HCT116 (cell line): ENCODE measurements around the gene RXRA. TPM values are rescaled to one million over a fixed set of nuclear protein-coding genes. Genes with fewer than 3 reads are reported as not detected.

ENCODE experiments used
- ATAC-seq: fragments of 200-7000 bp; cut with Tn5 transposase; 2 replicates; pipeline ENCODE4 v1.9.1; 2020; ENCODE audit warnings: mild to moderate bottlenecking, moderate library complexity
- BruUV-seq: library from RNA; stranded (reverse); fragments of 400-500 nt; replicated peaks from 2 replicates; lab custom pipeline; 2021; lab: Mats Ljungman, UMichigan
- CTCF ChIA-PET: fragments of 300-600 bp; sonication (Branson Sonifier 250); formaldehyde crosslinking; loops from one replicate; lab custom pipeline; 2021; ENCODE audit warnings: antibody characterized with exemption; lab: Charles Lee
- POLR2A ChIA-PET: fragments of 300-600, 350-600 bp; sonication (Branson Sonifier 250); formaldehyde crosslinking; loops from one replicate; lab custom pipeline; 2021; ENCODE audit warnings: antibody characterized with exemption; lab: Charles Lee
- RAD21 ChIA-PET, 2 experiments: fragments of 300-600 bp; sonication (Branson Sonifier 250); formaldehyde crosslinking; loops; one replicate each; lab custom pipeline; 2023; ENCODE audit warnings: low total read pairs in 2 of 2; ENCODE audit not compliant: uncharacterized antibody in 2 of 2, unreplicated experiment in 2 of 2, low non-redundant PET in 1 of 2; lab: Charles Lee
- DNase-seq: peaks from one replicate; pipeline ENCODE4 v3.0.0-alpha.2; 2010; ENCODE audit warnings: low read depth, low spot score
- H2AFZ ChIP-seq: fragments of 200-600 bp; shearing (Covaris generic), sonication (generic); 2 replicates; pipeline ENCODE4 v1.6.1; 2017; ENCODE audit warnings: low read depth, mixed run types, mixed read lengths, antibody characterized with exemption, low read length; ENCODE audit not compliant: poor library complexity, severe bottlenecking
- H3K27ac ChIP-seq: 2 replicates; pipeline ENCODE4 v1.5.1; 2012; ENCODE audit warnings: low read depth, low read length
- H3K27me3 ChIP-seq: fragments of 200-600 bp; sonication (generic); 2 replicates; pipeline ENCODE4 v1.6.1; 2016; ENCODE audit warnings: mixed run types, low read length, mixed read lengths; ENCODE audit not compliant: insufficient read depth
- H3K36me3 ChIP-seq, 2 experiments: fragments of 200-500 bp in 1 of 2; fragments of 200-600 bp in 1 of 2; sonication (Bioruptor generic) in 1 of 2; sonication (generic) in 1 of 2; 2 replicates each; pipeline versions ENCODE4 v1.5.1 to v1.6.1; 2014 to 2016; ENCODE audit warnings: low read length in 2 of 2, inconsistent platforms in 1 of 2, mixed read lengths in 1 of 2, mixed run types in 1 of 2; ENCODE audit not compliant: insufficient read depth in 2 of 2, control insufficient read depth in 1 of 2
- H3K4me1 ChIP-seq, 2 experiments: fragments of 200-600 bp in 1 of 2; sonication (generic) in 1 of 2; 2 replicates each; pipeline versions ENCODE4 v1.5.1 to v1.6.1; 2012 to 2017; ENCODE audit warnings: low read length in 2 of 2, inconsistent platforms in 1 of 2, mild to moderate bottlenecking in 1 of 2, mixed read lengths in 1 of 2, mixed run types in 1 of 2, moderate library complexity in 1 of 2; ENCODE audit not compliant: insufficient read depth in 2 of 2, control insufficient read depth in 1 of 2
- H3K4me2 ChIP-seq: fragments of 200-600 bp; sonication (generic); 2 replicates; pipeline ENCODE4 v1.6.1; 2017; ENCODE audit warnings: mixed run types, low read length, mixed read lengths
- H3K4me3 ChIP-seq, 2 experiments: fragments of 200-600 bp in 1 of 2; sonication (generic) in 1 of 2; replicated peaks in 1 of 2; 2 replicates each; pipeline ENCODE4 v1.5.1; 2011 to 2016; ENCODE audit warnings: low read length in 2 of 2, control low read depth in 1 of 2, low read depth in 1 of 2, mild to moderate bottlenecking in 1 of 2, mixed read lengths in 1 of 2, mixed run types in 1 of 2
- H3K79me2 ChIP-seq: fragments of 200-600 bp; sonication (generic); 2 replicates; pipeline ENCODE4 v1.6.1; 2017; ENCODE audit warnings: mild to moderate bottlenecking, mixed run types, low read length, moderate library complexity, mixed read lengths; ENCODE audit not compliant: insufficient read depth
- H3K9ac ChIP-seq: fragments of 200-600 bp; sonication (generic); 2 replicates; pipeline ENCODE4 v1.6.1; 2016; ENCODE audit warnings: low read length, mixed read lengths
- H3K9me2 ChIP-seq: fragments of 200-600 bp; sonication (generic), shearing (Covaris generic); 2 replicates; pipeline ENCODE4 v1.6.1; 2017; ENCODE audit warnings: mixed run types, mild to moderate bottlenecking, moderate library complexity; ENCODE audit not compliant: insufficient read depth
- H3K9me3 ChIP-seq, 2 experiments: fragments of 200-500 bp in 1 of 2; fragments of 200-600 bp in 1 of 2; sonication (Bioruptor generic) in 1 of 2; sonication (generic) in 1 of 2; 2 replicates each; pipeline ENCODE4 v1.6.1; 2014 to 2017; ENCODE audit warnings: low read length in 2 of 2, mixed read lengths in 2 of 2, inconsistent platforms in 1 of 2, low read depth in 1 of 2, mild to moderate bottlenecking in 1 of 2, mixed run types in 1 of 2, moderate library complexity in 1 of 2; ENCODE audit not compliant: control insufficient read depth in 1 of 2, insufficient read depth in 1 of 2
- H4K20me1 ChIP-seq: fragments of 200-600 bp; sonication (generic), shearing (Covaris generic); 2 replicates; pipeline ENCODE4 v1.6.1; 2017; ENCODE audit warnings: mixed run types, mild to moderate bottlenecking, moderate library complexity; ENCODE audit not compliant: insufficient read depth
- CBX3 ChIP-seq: IDR thresholded peaks from 2 replicates; pipeline ENCODE4 v1.6.1; 2012; ENCODE audit warnings: low read depth
- EGR1 ChIP-seq: IDR thresholded peaks from 2 replicates; pipeline ENCODE4 v1.6.1; 2012; ENCODE audit warnings: low read depth
- ELF1 ChIP-seq: IDR thresholded peaks from 2 replicates; pipeline ENCODE4 v1.6.1; 2012; ENCODE audit warnings: low read depth, borderline replicate concordance
- EZH2 ChIP-seq: fragments of 200-600 bp; sonication (generic); IDR thresholded peaks from 2 replicates; pipeline ENCODE4 v1.6.1; 2017; ENCODE audit warnings: antibody characterized with exemption, mixed run types
- FOSL1 ChIP-seq: IDR thresholded peaks from 2 replicates; pipeline ENCODE4 v1.6.1; 2012; ENCODE audit warnings: low read depth
- JUND ChIP-seq: IDR thresholded peaks from 2 replicates; pipeline ENCODE4 v1.6.1; 2012
- MAX ChIP-seq: IDR thresholded peaks from 2 replicates; pipeline ENCODE4 v1.6.1; 2012
- POLR2A ChIP-seq: IDR thresholded peaks from 2 replicates; pipeline ENCODE4 v1.7.0; 2011; ENCODE audit warnings: borderline replicate concordance; ENCODE audit not compliant: insufficient read depth, insufficient read length; ENCODE audit errors: extremely low read depth
- POLR2AphosphoS5 ChIP-seq: IDR thresholded peaks from 2 replicates; pipeline ENCODE4 v1.6.1; 2011; ENCODE audit warnings: mild to moderate bottlenecking, low read depth, low read length, moderate library complexity
- ZBTB33 ChIP-seq: IDR thresholded peaks from 2 replicates; pipeline ENCODE4 v1.6.1; 2011; ENCODE audit warnings: mild to moderate bottlenecking, low read length, moderate library complexity; ENCODE audit not compliant: insufficient replicate concordance; ENCODE audit errors: extremely low read depth
- intact Hi-C: fragments of 100-400 bp; cut with micrococcal nuclease; formaldehyde crosslinking; loops from 2 replicates; pipeline ENCODE4 v1.10.0; 2022
- total RNA-seq: library from RNA; stranded (reverse); gene quantifications from one replicate; pipeline ENCODE4 v1.2.1, GENCODE V29; 2021; ENCODE audit not compliant: unreplicated experiment

RXRA gene
- total RNA-seq, 1 experiment from 2014 or later, result 43.9 TPM

GRCh38 chr9:134355158-134355557 is 28.9 kb downstream of the RXRA start:
- ChIA-PET POLR2A (no interaction called here), CTCF (no interaction called here), RAD21 (no interaction called here)
- intact Hi-C loops, result no loop called here
- DNase-seq, result no peak
- no peak overlapping the region for H3K27ac ChIP-seq
- peaks cover 21 to 25% of the 10 kb centered on the region in 2 experiments; a peak in 2 of 4 replicates for H3K4me1 ChIP-seq
- H3K27me3 ChIP-seq, result no peaks in the 10 kb centered on the region
- H3K9me3 ChIP-seq, result no peaks in the 10 kb centered on the region
- no peak overlapping the region for H2AFZ ChIP-seq
- no peak overlapping the region for H3K4me3 ChIP-seq
- BruUV-seq, result no TSS peak
- no peak overlapping the region for H3K4me2 ChIP-seq
- peaks cover 55% of the 10 kb centered on the region; the same call in 1 of the 2 replicates for H3K79me2 ChIP-seq
- TF ChIP-seq EZH2 (no peak), CBX3 (no peak)
- no peaks in the 10 kb centered on the region for H3K36me3 ChIP-seq
- no peak for ATAC-seq
- H3K9me2 ChIP-seq, result no peaks in the 10 kb centered on the region
- no peak overlapping the region for H3K9ac ChIP-seq
- H4K20me1 ChIP-seq, result no peaks in the 10 kb centered on the region

GRCh38 chr9:134355561-134356279 is 29.5 kb downstream of the RXRA start:
- no peaks in the 10 kb centered on the region for H4K20me1 ChIP-seq
- peaks cover 21 to 25% of the 10 kb centered on the region in 2 experiments; a peak in 2 of 4 replicates for H3K4me1 ChIP-seq
- no peak for DNase-seq
- CTCF ChIA-PET, result no interaction called here
- H3K9me2 ChIP-seq, result no peaks in the 10 kb centered on the region
- peaks cover 55% of the 10 kb centered on the region; the same call in 1 of the 2 replicates for H3K79me2 ChIP-seq
- intact Hi-C loops, result no loop called here
- H3K36me3 ChIP-seq, result no peaks in the 10 kb centered on the region
- no TSS peak for BruUV-seq
- H3K4me2 ChIP-seq, result no peak overlapping the region
- no peak overlapping the region for H3K27ac ChIP-seq
- H2AFZ ChIP-seq, result no peak overlapping the region
- TF ChIP-seq FOSL1 (no peak), POLR2AphosphoS5 (no peak), ZBTB33 (no peak), EGR1 (no peak), MAX (no peak), POLR2A (no peak), ELF1 (no peak), JUND (no peak)
- TF ChIP-seq, all 23 proteins: peak for 0
- no peaks in the 10 kb centered on the region for H3K27me3 ChIP-seq
- H3K9ac ChIP-seq, result no peak overlapping the region
- POLR2A ChIA-PET, result no interaction called here
- no peak for ATAC-seq
- H3K4me3 ChIP-seq, result no peak overlapping the region
- RAD21 ChIA-PET, result no interaction called here
- no peaks in the 10 kb centered on the region for H3K9me3 ChIP-seq
